ENCODE measurements around the gene RAB10. TPM values are rescaled to one million over a fixed set of nuclear protein-coding genes. Genes with fewer than 3 reads are reported as not detected.
"Not testable (repeated sequence)": the region's sequence is repeated elsewhere in the genome, so short reads cannot be mapped to it uniquely, and the experiment has no call there.

The RAB10 gene
- total RNA-seq (10 to 100 TPM; 62.6 to 72.0 TPM), polyA plus RNA-seq (10 to 100 TPM; 64.0 to 80.5 (median 66.6) TPM), total RNA-seq (30.0 to 177 (median 101) reads per million in 6 experiments)

- Mint-ChIP-seq H3K36me3 (peaks cover 0 to 19% (median 0%) of the 10 kb centered on the region in 3 donors), H3K27ac (peak within 1 kb of the TSS; percentile 89 to 97 (median 96)), H3K4me3 (peak within 1 kb of the TSS; percentile 90 to 98 (median 95)), H3K9me3 (no peaks in the 10 kb centered on the region), H3K27me3 (no peaks in the 10 kb centered on the region), H3K4me1 (peaks cover 12 to 45% (median 44%) of the 10 kb centered on the region in 4 donors)
- DNase-seq (peak; percentile 97 to 100 (median 99)), ATAC-seq (peak; percentile 85 to 87)
- POLR2A ChIA-PET: interaction anchor here (0.8 to 2.0 kb wide), 17 partner anchors 9 to 360 kb away, joined by 3 to 12 read pairs (median 5); partner anchors contain the start of genes ASXL2, DTNB, HADHA and SELENOI
These were observed at the start of gene RAB10 for GRCh38 chr2:26033818-26034636. Gene RAB10, plus strand, starts transcription at chr2:26034084. Its CDS starts 525 bp downstream, at chr2:26034609.

DNA sequence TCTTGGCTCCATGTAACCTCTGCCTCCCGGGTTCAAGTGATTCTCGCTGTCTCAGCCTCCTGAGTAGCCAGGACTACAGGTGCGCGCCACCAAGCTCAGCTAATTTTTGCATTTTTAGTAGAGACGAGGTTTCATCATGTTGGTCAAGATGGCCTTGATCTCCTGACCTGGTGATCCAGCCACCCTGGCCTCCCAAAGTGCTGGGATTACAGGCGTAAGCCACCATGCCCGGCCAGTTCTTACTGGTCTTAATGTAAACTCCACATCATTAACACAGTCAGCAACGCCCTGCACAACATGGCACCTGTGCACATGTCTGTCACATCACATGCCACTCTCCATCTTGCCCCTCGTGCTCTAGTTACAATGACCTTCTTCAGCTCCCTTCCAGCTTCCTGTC is 45.8 kb upstream of the RAB10 start:
- H3K9me3 Mint-ChIP-seq: no peaks in the 10 kb centered on the region
- DNase-seq: no peak
- POLR2A ChIA-PET: no interaction called here
- H3K4me1 Mint-ChIP-seq: peaks cover 3 to 18% (median 12%) of the 10 kb centered on the region in 4 donors
- H3K27me3 Mint-ChIP-seq: no peaks in the 10 kb centered on the region
- no peak overlapping the region for H3K4me3 Mint-ChIP-seq
- H3K27ac Mint-ChIP-seq: no peak overlapping the region
- no peak for ATAC-seq
- no peaks in the 10 kb centered on the region for H3K36me3 Mint-ChIP-seq

- Mint-ChIP-seq H3K27ac (peak overlapping the region in 1 of 10 donors; percentile 34), H3K27me3 (no peaks in the 10 kb centered on the region), H3K4me1 (peaks cover 2 to 15% (median 10%) of the 10 kb centered on the region in 4 donors), H3K9me3 (no peaks in the 10 kb centered on the region), H3K4me3 (no peak overlapping the region), H3K36me3 (no peaks in the 10 kb centered on the region)
- DNase-seq (no peak), ATAC-seq (no peak)
- POLR2A ChIA-PET: no interaction called here
These were observed 44.7 kb upstream of the RAB10 start for GRCh38 chr2:25989154-25989553.

GRCh38 chr2:25991965-25992364 is 41.9 kb upstream of the RAB10 start:
- Mint-ChIP-seq H3K4me1 (peaks cover 2 to 15% (median 10%) of the 10 kb centered on the region in 4 donors), H3K9me3 (no peaks in the 10 kb centered on the region), H3K27me3 (no peaks in the 10 kb centered on the region), H3K27ac (peak overlapping the region in 7 of 10 donors; percentile 19 to 93 (median 63)), H3K36me3 (no peaks in the 10 kb centered on the region), H3K4me3 (peak overlapping the region in 3 of 10 donors; percentile 17 to 84 (median 64))
- POLR2A ChIA-PET: interaction anchor here (0.6 to 1.5 kb wide), 5 partner anchors 10 to 413 kb away, joined by 3 to 6 read pairs (median 3); partner anchors contain the start of genes KIF3C and RAB10
- DNase-seq: no peak
- ATAC-seq: peak in 1 of 2 donors; percentile 23

- Mint-ChIP-seq H3K36me3 (no peaks in the 10 kb centered on the region), H3K4me1 (peaks cover 2 to 15% (median 10%) of the 10 kb centered on the region in 4 donors), H3K27me3 (no peaks in the 10 kb centered on the region), H3K4me3 (no peak overlapping the region), H3K9me3 (no peaks in the 10 kb centered on the region), H3K27ac (peak overlapping the region in 4 of 10 donors; percentile 1 to 85 (median 15))
- DNase-seq (no peak), ATAC-seq (no peak)
- POLR2A ChIA-PET: interaction anchor here (1.5 kb wide), 1 partner anchor 42 kb away, joined by 6 read pairs; no protein-coding TSS in a partner anchor
These were observed 41.3 kb upstream of the RAB10 start for GRCh38 chr2:25992556-25992955.

DNA sequence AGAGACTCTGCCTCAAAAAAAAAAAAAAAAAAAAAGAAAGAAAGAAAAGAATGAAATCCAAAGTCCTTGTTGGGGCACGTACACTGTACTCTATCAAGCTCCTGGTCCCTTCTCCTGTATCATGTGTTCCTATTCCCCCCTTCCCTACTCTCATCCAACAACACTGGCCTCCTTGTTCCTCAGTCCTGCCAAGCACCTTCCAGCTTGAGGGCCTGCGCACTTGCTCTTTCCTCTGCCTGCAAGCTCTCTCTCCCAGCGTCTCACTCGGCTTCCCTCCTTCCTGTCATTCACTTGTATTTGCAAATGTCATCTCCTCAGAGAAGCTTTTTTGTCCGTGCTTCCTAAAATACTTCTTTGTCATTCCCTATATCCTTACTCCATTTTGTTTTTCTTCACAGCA is 40.8 kb upstream of the RAB10 start:
- POLR2A ChIA-PET: interaction anchor here (0.6 kb wide), 1 partner anchor 73 kb away, joined by 5 read pairs; no protein-coding TSS in a partner anchor
- Mint-ChIP-seq H3K9me3 (no peaks in the 10 kb centered on the region), H3K27ac (peak overlapping the region in 2 of 10 donors; percentile 12 to 86), H3K4me3 (no peak overlapping the region), H3K27me3 (no peaks in the 10 kb centered on the region), H3K36me3 (no peaks in the 10 kb centered on the region), H3K4me1 (peaks cover 2 to 15% (median 10%) of the 10 kb centered on the region in 4 donors)
- ATAC-seq (no peak), DNase-seq (no peak)

DNA sequence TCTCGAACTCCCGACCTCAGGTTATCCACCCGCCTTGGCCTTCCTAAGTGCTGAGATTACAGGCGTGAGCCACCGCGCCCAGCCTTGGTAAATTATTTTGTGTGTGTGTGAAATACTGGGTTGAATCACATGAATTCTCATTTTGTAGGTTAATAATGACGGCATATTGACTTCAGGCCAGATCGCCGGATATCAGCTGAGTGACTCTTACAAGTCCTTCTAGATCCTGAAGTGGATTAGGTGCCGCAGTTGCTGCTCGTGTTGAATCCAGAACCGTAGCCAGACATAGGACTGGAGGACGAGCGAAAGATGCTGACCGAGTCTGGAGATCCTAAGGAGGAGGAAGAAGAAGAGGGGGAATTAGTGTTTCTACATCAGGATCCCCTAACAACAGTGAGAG is 39.4 kb upstream of the RAB10 start:
- Mint-ChIP-seq H3K9me3 (no peaks in the 10 kb centered on the region), H3K36me3 (no peaks in the 10 kb centered on the region), H3K4me1 (peaks cover 2 to 15% (median 11%) of the 10 kb centered on the region in 4 donors), H3K4me3 (no peak overlapping the region), H3K27me3 (no peaks in the 10 kb centered on the region), H3K27ac (no peak overlapping the region)
- ATAC-seq (no peak), DNase-seq (no peak)
- POLR2A ChIA-PET: no interaction called here

DNA sequence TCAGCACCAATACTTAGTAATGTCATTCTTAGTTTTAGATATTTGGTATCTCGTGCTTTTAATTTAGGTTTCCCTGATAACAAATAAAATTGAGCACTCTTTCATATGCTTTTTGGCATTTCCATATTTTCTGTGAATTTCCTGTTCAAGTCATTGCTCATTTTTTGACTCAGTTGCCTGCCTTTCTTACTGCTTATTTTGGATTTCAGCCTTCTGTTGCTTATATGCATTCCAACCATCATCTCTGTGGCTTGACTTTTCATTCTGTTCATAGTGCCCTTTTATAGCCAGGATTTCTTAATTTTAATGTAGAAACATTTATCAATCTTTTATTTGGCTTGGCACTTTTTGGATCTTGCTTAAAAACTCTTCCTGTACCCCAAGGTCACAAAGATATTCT is 37.0 kb upstream of the RAB10 start:
- peak overlapping the region in 1 of 10 donors; percentile 47 for H3K27ac Mint-ChIP-seq
- H3K27me3 Mint-ChIP-seq: no peaks in the 10 kb centered on the region
- ATAC-seq (no peak), DNase-seq (no peak)
- H3K36me3 Mint-ChIP-seq: no peaks in the 10 kb centered on the region
- peaks cover 2 to 8% (median 5%) of the 10 kb centered on the region in 4 donors for H3K4me1 Mint-ChIP-seq
- POLR2A ChIA-PET: interaction anchor here (0.7 kb wide), 1 partner anchor 38 kb away, joined by 3 read pairs; no protein-coding TSS in a partner anchor
- no peaks in the 10 kb centered on the region for H3K9me3 Mint-ChIP-seq
- H3K4me3 Mint-ChIP-seq: no peak overlapping the region

DNA sequence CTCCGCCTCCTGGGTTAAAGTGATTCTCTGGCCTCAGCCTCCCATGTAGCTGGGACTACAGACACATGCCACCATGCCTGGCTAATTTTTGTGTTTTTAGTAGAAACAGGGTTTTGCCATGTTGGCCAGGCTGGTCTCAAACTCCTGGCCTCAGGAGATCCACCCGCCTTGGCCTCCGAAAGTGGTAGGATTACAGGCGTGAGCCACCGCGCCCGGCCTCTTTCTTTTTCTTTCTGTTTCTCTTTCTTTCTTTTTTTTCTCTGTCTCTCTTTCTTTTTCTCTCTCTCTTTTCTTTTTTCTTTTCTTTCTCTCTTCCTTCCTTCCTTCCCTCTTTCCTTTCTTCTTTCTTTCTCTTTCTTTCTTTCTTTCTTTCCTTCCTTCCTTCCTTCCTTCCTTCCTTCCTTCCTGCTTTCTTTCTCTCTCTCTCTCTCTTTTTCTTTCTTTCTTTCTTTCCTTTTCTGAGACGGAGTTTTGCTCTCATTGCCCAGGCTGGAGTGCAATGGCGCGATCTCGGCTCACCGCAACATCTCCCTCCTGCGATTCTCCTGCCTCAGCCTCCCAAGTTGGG is 35.0 kb upstream of the RAB10 start:
- not testable (repeated sequence) for H3K27me3 Mint-ChIP-seq, DNase-seq, H3K36me3 Mint-ChIP-seq, H3K4me3 Mint-ChIP-seq, H3K9me3 Mint-ChIP-seq, ATAC-seq
- POLR2A ChIA-PET: interaction anchor here (0.7 kb wide), 1 partner anchor 730 kb away, joined by 4 read pairs; no protein-coding TSS in a partner anchor
- Mint-ChIP-seq H3K4me1 (peaks cover 0 to 13% (median 0%) of the 10 kb centered on the region in 4 donors), H3K27ac (peak overlapping the region in 1 of 10 donors; percentile 38)

GRCh38 chr2:25999406-25999805 is 34.5 kb upstream of the RAB10 start:
- POLR2A ChIA-PET, H3K27me3 Mint-ChIP-seq, H3K36me3 Mint-ChIP-seq, H3K4me3 Mint-ChIP-seq, ATAC-seq, H3K9me3 Mint-ChIP-seq, DNase-seq: not testable (repeated sequence)
- Mint-ChIP-seq H3K27ac (peak overlapping the region in 2 of 10 donors; percentile 22 to 38), H3K4me1 (peaks cover 0 to 13% (median 0%) of the 10 kb centered on the region in 4 donors)

GRCh38 chr2:26000561-26001082 is 33.3 kb upstream of the RAB10 start:
- Mint-ChIP-seq H3K36me3 (no peaks in the 10 kb centered on the region), H3K9me3 (no peaks in the 10 kb centered on the region), H3K27me3 (peaks cover 0 to 5% (median 0%) of the 10 kb centered on the region in 5 donors), H3K27ac (no peak overlapping the region), H3K4me1 (peaks cover 0 to 13% (median 0%) of the 10 kb centered on the region in 4 donors), H3K4me3 (no peak overlapping the region)
- DNase-seq (no peak), ATAC-seq (no peak)
- POLR2A ChIA-PET: no interaction called here

DNA sequence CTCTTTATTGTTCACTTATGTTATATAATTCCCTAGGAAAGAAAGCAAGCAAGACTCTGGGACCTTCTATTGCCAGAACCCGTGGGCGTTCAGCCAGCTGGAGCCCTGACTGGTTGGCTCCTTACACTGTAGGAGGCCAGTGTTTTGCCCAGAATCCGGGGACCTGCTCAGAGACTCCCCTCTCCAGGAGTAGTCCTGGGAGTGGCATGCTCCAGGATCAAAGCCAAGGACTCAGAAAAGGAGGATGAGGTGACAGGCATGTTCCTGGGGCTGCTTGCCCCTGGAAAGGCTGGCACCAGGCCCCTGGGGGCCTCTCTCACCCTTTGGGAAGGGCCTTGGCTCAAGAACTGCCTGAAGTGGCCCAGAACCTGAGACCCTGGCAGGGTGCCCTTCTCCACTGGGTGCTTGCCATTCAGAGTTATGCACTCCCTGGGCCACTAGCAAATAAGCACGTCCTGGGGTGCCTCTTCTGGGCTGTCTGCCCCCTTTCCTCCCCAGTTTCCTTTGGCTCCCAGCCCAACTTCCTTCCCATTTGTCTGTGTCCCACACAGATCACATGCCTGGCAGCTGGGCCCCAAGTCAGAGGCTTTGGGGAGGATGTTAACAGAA is 32.0 kb upstream of the RAB10 start:
- no peaks in the 10 kb centered on the region for H3K9me3 Mint-ChIP-seq
- ATAC-seq (no peak), DNase-seq (no peak)
- POLR2A ChIA-PET: no interaction called here
- H3K4me3 Mint-ChIP-seq: no peak overlapping the region
- peaks cover 0 to 5% (median 0%) of the 10 kb centered on the region in 5 donors for H3K27me3 Mint-ChIP-seq
- no peak overlapping the region for H3K27ac Mint-ChIP-seq
- H3K4me1 Mint-ChIP-seq: peaks cover 0 to 13% (median 0%) of the 10 kb centered on the region in 4 donors
- no peaks in the 10 kb centered on the region for H3K36me3 Mint-ChIP-seq
